Liver (tissue), 9 donors: ENCODE results near the gene TXN. TPM values are rescaled to one million over a fixed set of nuclear protein-coding genes. Genes with fewer than 3 reads are reported as not detected.

Experiments
- DNase-seq: peaks from one replicate; pipeline ENCODE4 v3.0.0-alpha.2; 2017; ENCODE audit warnings: low spot score
- H3K27ac ChIP-seq, 2 donors: one replicate each; pipeline ENCODE4 v1.7.0; 2013; ENCODE audit warnings: inconsistent platforms in 2 of 2, low read length in 2 of 2, control low read depth in 1 of 2, low read depth in 1 of 2, mild to moderate bottlenecking in 1 of 2
- H3K27me3 ChIP-seq, 4 donors: one replicate each; pipeline versions ENCODE4 v1.6.1 to v1.7.0; 2013; ENCODE audit warnings: low read length in 3 of 4, inconsistent platforms in 1 of 4, mild to moderate bottlenecking in 1 of 4, moderate library complexity in 1 of 4; ENCODE audit not compliant: control insufficient read depth in 4 of 4, insufficient read depth in 4 of 4
- H3K36me3 ChIP-seq, 4 donors: one replicate each; pipeline versions ENCODE4 v1.6.1 to v1.7.0; 2013; ENCODE audit warnings: low read length in 3 of 4, mild to moderate bottlenecking in 3 of 4, low read depth in 1 of 4, moderate library complexity in 1 of 4; ENCODE audit not compliant: control insufficient read depth in 4 of 4, insufficient read depth in 3 of 4
- H3K4me1 ChIP-seq, 4 donors: one replicate each; pipeline versions ENCODE4 v1.6.1 to v1.7.0; 2013; ENCODE audit warnings: low read length in 3 of 4, mild to moderate bottlenecking in 3 of 4, moderate library complexity in 1 of 4; ENCODE audit not compliant: control insufficient read depth in 4 of 4, insufficient read depth in 4 of 4
- H3K4me3 ChIP-seq, 3 donors: one replicate each; pipeline versions ENCODE4 v1.6.1 to v1.7.0; 2013; ENCODE audit warnings: low read length in 3 of 3, control low read depth in 1 of 3, low read depth in 1 of 3, mild to moderate bottlenecking in 1 of 3
- H3K9ac ChIP-seq, 2 donors: one replicate each; pipeline ENCODE4 v1.7.0; 2013; ENCODE audit warnings: low read length in 2 of 2, mild to moderate bottlenecking in 2 of 2, moderate library complexity in 2 of 2, control low read depth in 1 of 2, low read depth in 1 of 2
- H3K9me3 ChIP-seq, 4 donors: one replicate each; pipeline versions ENCODE4 v1.6.1 to v1.7.0; 2013; ENCODE audit warnings: low read length in 3 of 4; ENCODE audit not compliant: control insufficient read depth in 4 of 4
- FOXA1 ChIP-seq: IDR thresholded peaks from 2 replicates; pipeline ENCODE4 v1.6.1; 2016; ENCODE audit warnings: antibody characterized with exemption
- FOXA2 ChIP-seq: IDR thresholded peaks from 2 replicates; pipeline ENCODE4 v1.6.1; 2016; ENCODE audit warnings: antibody characterized with exemption
- GABPA ChIP-seq, 2 donors: IDR thresholded peaks in 1 of 2; conservative IDR thresholded peaks in 1 of 2; 2 replicates each; pipeline ENCODE4 v1.6.1; 2016; ENCODE audit warnings: antibody characterized with exemption in 2 of 2, mild to moderate bottlenecking in 1 of 2, moderate library complexity in 1 of 2
- HNF4G ChIP-seq: IDR thresholded peaks from 2 replicates; pipeline ENCODE4 v1.6.1; 2016; ENCODE audit warnings: antibody characterized with exemption
- JUND ChIP-seq, 2 donors: IDR thresholded peaks; 2 replicates each; pipeline ENCODE4 v1.6.1; 2016; ENCODE audit warnings: antibody characterized with exemption in 2 of 2
- NR2F2 ChIP-seq: IDR thresholded peaks from 2 replicates; pipeline ENCODE4 v1.6.1; 2016; ENCODE audit warnings: antibody characterized with exemption
- RAD21 ChIP-seq, 2 donors: IDR thresholded peaks; 2 replicates each; pipeline ENCODE4 v1.6.1; 2016; ENCODE audit warnings: antibody characterized with exemption in 2 of 2, mild to moderate bottlenecking in 2 of 2
- RXRA ChIP-seq, 2 donors: IDR thresholded peaks; 2 replicates each; pipeline ENCODE4 v1.6.1; 2017 to 2018; ENCODE audit warnings: antibody characterized with exemption in 2 of 2, mild to moderate bottlenecking in 1 of 2
- SP1 ChIP-seq: IDR thresholded peaks from 2 replicates; pipeline ENCODE4 v1.6.1; 2018; ENCODE audit warnings: antibody characterized with exemption, mild to moderate bottlenecking
- TAF1 ChIP-seq: conservative IDR thresholded peaks from 2 replicates; pipeline ENCODE4 v1.6.1; 2016; ENCODE audit warnings: antibody characterized with exemption, mild to moderate bottlenecking
- WGBS: extraction: QIAGEN DNeasy Blood & Tissue Kit; methylation state at CpG from one replicate; pipeline ENCODE4 v1.1.7; 2013; 5-methylcytosine and 5-hydroxymethylcytosine counted together
- polyA plus RNA-seq, 2 donors: library from polyadenylated mRNA; stranded (reverse) in 1 of 2; unstranded in 1 of 2; fragments of 200-250 nt in 1 of 2; fragments of >200 nt in 1 of 2; fragmentation: Nextera tagmentation in 1 of 2; extraction: Ambion mirVana in 1 of 2; gene quantifications; one replicate each; pipeline versions ENCODE4 v1.2.1 to v1.2.3, GENCODE V29; 2013 to 2015
- total RNA-seq, 2 donors: library from RNA; depleted of rRNA; stranded (reverse); fragments of >200 nt; gene quantifications; one replicate each; pipeline ENCODE4 v1.2.3, GENCODE V29; 2014
- TF ChIP-seq, protein P1 (sequence below): IDR thresholded peaks from 2 replicates; pipeline ENCODE4 v1.6.1; 2016; ENCODE audit warnings: antibody characterized with exemption
- TF ChIP-seq, protein P2 (sequence below): fragments of 150-350 bp; IDR thresholded peaks from 2 replicates; pipeline ENCODE4 v1.5.1; 2017; ENCODE audit warnings: improper control_type of control experiment, low read depth, low read length; ENCODE audit not compliant: missing input control
- donor health status: healthy.
- donor health status: healthy.
- donor health status: healthy.
- donor health status: healthy.
- donor health status: healthy.

The TXN gene
- total and polyA plus RNA-seq, 4 donors = 65.4 to 400 (median 147) TPM

DNA sequence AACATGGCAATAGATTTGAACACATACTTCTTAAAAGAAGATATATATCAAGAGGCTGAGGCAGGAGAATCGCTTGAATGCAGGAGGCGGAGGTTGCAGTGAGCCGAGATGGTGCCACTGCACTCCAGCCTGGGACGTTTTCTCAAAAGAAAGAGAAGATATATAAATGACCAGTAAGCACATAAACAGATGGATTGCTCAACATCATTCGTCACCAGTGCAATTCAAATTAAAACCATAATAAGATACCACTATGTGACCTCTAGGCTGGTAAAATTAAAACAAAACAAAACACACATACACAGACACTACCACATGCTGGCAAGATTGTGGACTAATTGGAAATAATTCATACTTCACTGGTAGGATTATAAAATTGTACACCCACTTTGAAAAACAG is 5.3 kb upstream of the TXN start (continued):
- TF ChIP-seq, protein P1, sequence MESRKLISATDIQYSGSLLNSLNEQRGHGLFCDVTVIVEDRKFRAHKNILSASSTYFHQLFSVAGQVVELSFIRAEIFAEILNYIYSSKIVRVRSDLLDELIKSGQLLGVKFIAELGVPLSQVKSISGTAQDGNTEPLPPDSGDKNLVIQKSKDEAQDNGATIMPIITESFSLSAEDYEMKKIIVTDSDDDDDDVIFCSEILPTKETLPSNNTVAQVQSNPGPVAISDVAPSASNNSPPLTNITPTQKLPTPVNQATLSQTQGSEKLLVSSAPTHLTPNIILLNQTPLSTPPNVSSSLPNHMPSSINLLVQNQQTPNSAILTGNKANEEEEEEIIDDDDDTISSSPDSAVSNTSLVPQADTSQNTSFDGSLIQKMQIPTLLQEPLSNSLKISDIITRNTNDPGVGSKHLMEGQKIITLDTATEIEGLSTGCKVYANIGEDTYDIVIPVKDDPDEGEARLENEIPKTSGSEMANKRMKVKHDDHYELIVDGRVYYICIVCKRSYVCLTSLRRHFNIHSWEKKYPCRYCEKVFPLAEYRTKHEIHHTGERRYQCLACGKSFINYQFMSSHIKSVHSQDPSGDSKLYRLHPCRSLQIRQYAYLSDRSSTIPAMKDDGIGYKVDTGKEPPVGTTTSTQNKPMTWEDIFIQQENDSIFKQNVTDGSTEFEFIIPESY = no peak

GRCh38 chr9:110260911-110261310 is 4.6 kb upstream of the TXN start:
- TF ChIP-seq RAD21 (IDR thresholded peaks at IDR 0.05) (no peak), FOXA1 (no peak), JUND (IDR thresholded peaks at IDR 0.05) (no peak), GABPA (IDR thresholded peaks at IDR 0.05 in 1 of 2, conservative IDR thresholded peaks at IDR 0.05 in 1 of 2) (no peak), SP1 (no peak), RXRA (IDR thresholded peaks at IDR 0.05) (no peak), HNF4G (no peak), FOXA2 (no peak), NR2F2 (no peak), TAF1 (no peak)
- TF ChIP-seq, protein P2, sequence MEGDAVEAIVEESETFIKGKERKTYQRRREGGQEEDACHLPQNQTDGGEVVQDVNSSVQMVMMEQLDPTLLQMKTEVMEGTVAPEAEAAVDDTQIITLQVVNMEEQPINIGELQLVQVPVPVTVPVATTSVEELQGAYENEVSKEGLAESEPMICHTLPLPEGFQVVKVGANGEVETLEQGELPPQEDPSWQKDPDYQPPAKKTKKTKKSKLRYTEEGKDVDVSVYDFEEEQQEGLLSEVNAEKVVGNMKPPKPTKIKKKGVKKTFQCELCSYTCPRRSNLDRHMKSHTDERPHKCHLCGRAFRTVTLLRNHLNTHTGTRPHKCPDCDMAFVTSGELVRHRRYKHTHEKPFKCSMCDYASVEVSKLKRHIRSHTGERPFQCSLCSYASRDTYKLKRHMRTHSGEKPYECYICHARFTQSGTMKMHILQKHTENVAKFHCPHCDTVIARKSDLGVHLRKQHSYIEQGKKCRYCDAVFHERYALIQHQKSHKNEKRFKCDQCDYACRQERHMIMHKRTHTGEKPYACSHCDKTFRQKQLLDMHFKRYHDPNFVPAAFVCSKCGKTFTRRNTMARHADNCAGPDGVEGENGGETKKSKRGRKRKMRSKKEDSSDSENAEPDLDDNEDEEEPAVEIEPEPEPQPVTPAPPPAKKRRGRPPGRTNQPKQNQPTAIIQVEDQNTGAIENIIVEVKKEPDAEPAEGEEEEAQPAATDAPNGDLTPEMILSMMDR = no peak
- TF ChIP-seq, protein P1 = no peak
- Histone ChIP-seq H3K27me3 (no peaks in the 10 kb centered on the region), H3K9ac (no peak overlapping the region), H3K27ac (no peak overlapping the region), H3K36me3 (no peaks in the 10 kb centered on the region), H3K4me3 (no peak overlapping the region), H3K4me1 (peaks cover 0 to 14% (median 10%) of the 10 kb centered on the region in 4 donors), H3K9me3 (no peaks in the 10 kb centered on the region)
- WGBS = 54% methylated on average over 4 of the region's 4 CpGs
- DNase-seq = no peak

DNA sequence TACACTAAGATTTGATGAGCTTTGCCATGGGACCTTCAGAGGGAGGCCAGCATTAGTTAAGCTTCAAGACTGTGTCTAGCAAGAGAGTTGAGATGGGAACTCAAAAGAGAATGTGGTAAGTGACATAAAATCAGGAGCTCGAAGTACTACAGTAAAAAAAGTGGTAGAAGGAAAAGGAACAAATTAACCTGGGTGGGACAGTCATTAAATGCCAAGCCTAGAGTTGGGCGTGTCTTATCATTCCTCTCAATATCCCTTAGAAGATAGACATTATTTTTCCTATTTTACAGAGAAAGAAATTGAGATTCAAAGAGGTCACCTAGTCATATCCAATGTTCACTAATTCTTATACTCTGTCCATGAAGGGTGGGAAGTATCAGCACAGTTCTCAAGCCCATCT is 3.3 kb upstream of the TXN start:
- H3K9me3 ChIP-seq = no peaks in the 10 kb centered on the region
- no peak overlapping the region for H3K27ac ChIP-seq
- H3K9ac ChIP-seq = no peak overlapping the region
- WGBS = 88% methylated on average over 2 of the region's 2 CpGs
- no peaks in the 10 kb centered on the region for H3K27me3 ChIP-seq
- no peak for DNase-seq
- H3K36me3 ChIP-seq = no peaks in the 10 kb centered on the region
- TF ChIP-seq FOXA2 (no peak), GABPA (IDR thresholded peaks at IDR 0.05 in 1 of 2, conservative IDR thresholded peaks at IDR 0.05 in 1 of 2) (no peak), FOXA1 (no peak), NR2F2 (no peak)
- TF ChIP-seq, protein P1 = no peak
- peaks cover 0 to 20% (median 16%) of the 10 kb centered on the region in 4 donors for H3K4me1 ChIP-seq
- no peak overlapping the region for H3K4me3 ChIP-seq
